Memory B cell (primary cell): ENCODE results near the gene TAF1D.
A peak's percentile ranks its signal among the peaks of the same experiment; 100 is the strongest.

Experiments
- ATAC-seq: fragments of 150-1000 bp; cut with Tn5 transposase; 2 replicates; pipeline ENCODE4 v1.10.0; 2021; ENCODE audit warnings: low read depth, mild to moderate bottlenecking, moderate library complexity
- DNase-seq, 2 donors: peaks; one replicate each; pipeline ENCODE4 v3.0.0; 2022; ENCODE audit warnings: low spot score in 2 of 2
- H3K27ac Mint-ChIP-seq: one replicate; pipeline ENCODE4 v1.8.0; 2022; ENCODE audit warnings: mild to moderate bottlenecking, moderate library complexity, mixed read lengths
- H3K27me3 Mint-ChIP-seq: one replicate; pipeline ENCODE4 v1.8.0; 2022; ENCODE audit warnings: mixed read lengths
- H3K36me3 Mint-ChIP-seq: one replicate; pipeline ENCODE4 v1.8.0; 2022; ENCODE audit warnings: mild to moderate bottlenecking, mixed read lengths
- H3K4me1 Mint-ChIP-seq: one replicate; pipeline ENCODE4 v1.8.0; 2022; ENCODE audit warnings: mixed read lengths
- H3K4me3 Mint-ChIP-seq: one replicate; pipeline ENCODE4 v1.8.0; 2022; ENCODE audit warnings: mild to moderate bottlenecking, moderate library complexity, mixed read lengths
- H3K9me3 Mint-ChIP-seq: one replicate; pipeline ENCODE4 v1.8.0; 2022; ENCODE audit warnings: mixed read lengths

TAF1D gene

GRCh38 chr11:93740031-93740729 lies 1.1 kb downstream of the TAF1D start:
- Mint-ChIP-seq H3K4me1 (peaks cover 30% of the 10 kb centered on the region), H3K4me3 (peak overlapping the region; percentile 98), H3K27ac (peak overlapping the region; percentile 98), H3K36me3 (peaks cover 30% of the 10 kb centered on the region), H3K9me3 (no peaks in the 10 kb centered on the region), H3K27me3 (no peaks in the 10 kb centered on the region)
- no peak for DNase-seq
- ATAC-seq = no peak

- peak overlapping the region; percentile 98 for H3K27ac Mint-ChIP-seq
- peaks cover 30% of the 10 kb centered on the region for H3K4me1 Mint-ChIP-seq
- H3K9me3 Mint-ChIP-seq = no peaks in the 10 kb centered on the region
- peaks cover 33% of the 10 kb centered on the region for H3K36me3 Mint-ChIP-seq
- peak overlapping the region; percentile 85 for H3K4me3 Mint-ChIP-seq
- H3K27me3 Mint-ChIP-seq = no peaks in the 10 kb centered on the region
- ATAC-seq (no peak), DNase-seq (no peak)
Measured at GRCh38 chr11:93738647-93739081, 2.6 kb downstream of the TAF1D start.

- no peak for ATAC-seq
- peak overlapping the region; percentile 98 for H3K27ac Mint-ChIP-seq
- H3K9me3 Mint-ChIP-seq = no peaks in the 10 kb centered on the region
- peaks cover 33% of the 10 kb centered on the region for H3K36me3 Mint-ChIP-seq
- peaks cover 30% of the 10 kb centered on the region for H3K4me1 Mint-ChIP-seq
- H3K27me3 Mint-ChIP-seq = no peaks in the 10 kb centered on the region
- peak overlapping the region; percentile 63 for H3K4me3 Mint-ChIP-seq
- DNase-seq = no peak
Measured at GRCh38 chr11:93737904-93738612, 3.2 kb downstream of the TAF1D start.

GRCh38 chr11:93736129-93736528 lies 5.2 kb downstream of the TAF1D start:
- ATAC-seq (no peak), DNase-seq (no peak)
- no peaks in the 10 kb centered on the region for H3K9me3 Mint-ChIP-seq
- no peaks in the 10 kb centered on the region for H3K27me3 Mint-ChIP-seq
- H3K4me3 Mint-ChIP-seq = no peak overlapping the region
- H3K36me3 Mint-ChIP-seq = peaks cover 39% of the 10 kb centered on the region
- H3K4me1 Mint-ChIP-seq = peaks cover 30% of the 10 kb centered on the region
- H3K27ac Mint-ChIP-seq = peak overlapping the region; percentile 98

GRCh38 chr11:93735627-93736026 lies 5.7 kb downstream of the TAF1D start:
- H3K9me3 Mint-ChIP-seq = no peaks in the 10 kb centered on the region
- peak overlapping the region; percentile 98 for H3K27ac Mint-ChIP-seq
- peaks cover 30% of the 10 kb centered on the region for H3K4me1 Mint-ChIP-seq
- DNase-seq (no peak), ATAC-seq (no peak)
- H3K4me3 Mint-ChIP-seq = no peak overlapping the region
- H3K36me3 Mint-ChIP-seq = peaks cover 39% of the 10 kb centered on the region
- H3K27me3 Mint-ChIP-seq = no peaks in the 10 kb centered on the region

- H3K36me3 Mint-ChIP-seq = peaks cover 37% of the 10 kb centered on the region
- DNase-seq (no peak), ATAC-seq (no peak)
- peak overlapping the region; percentile 63 for H3K27ac Mint-ChIP-seq
- peaks cover 25% of the 10 kb centered on the region for H3K4me1 Mint-ChIP-seq
- no peak overlapping the region for H3K4me3 Mint-ChIP-seq
- no peaks in the 10 kb centered on the region for H3K9me3 Mint-ChIP-seq
- H3K27me3 Mint-ChIP-seq = no peaks in the 10 kb centered on the region
Measured at GRCh38 chr11:93734427-93735222, 6.7 kb downstream of the TAF1D start.

- H3K36me3 Mint-ChIP-seq = peaks cover 34% of the 10 kb centered on the region
- peaks cover 20% of the 10 kb centered on the region for H3K4me1 Mint-ChIP-seq
- ATAC-seq = no peak
- no peaks in the 10 kb centered on the region for H3K27me3 Mint-ChIP-seq
- no peak for DNase-seq
- peak overlapping the region; percentile 50 for H3K27ac Mint-ChIP-seq
- no peaks in the 10 kb centered on the region for H3K9me3 Mint-ChIP-seq
- H3K4me3 Mint-ChIP-seq = no peak overlapping the region
Measured at GRCh38 chr11:93733474-93733873, 7.8 kb downstream of the TAF1D start.

- peaks cover 15% of the 10 kb centered on the region for H3K4me1 Mint-ChIP-seq
- peak overlapping the region; percentile 60 for H3K27ac Mint-ChIP-seq
- H3K9me3 Mint-ChIP-seq = no peaks in the 10 kb centered on the region
- no peak overlapping the region for H3K4me3 Mint-ChIP-seq
- no peaks in the 10 kb centered on the region for H3K27me3 Mint-ChIP-seq
- H3K36me3 Mint-ChIP-seq = peaks cover 31% of the 10 kb centered on the region
- no peak for ATAC-seq
- DNase-seq = no peak
Measured at GRCh38 chr11:93732237-93732892, 8.9 kb downstream of the TAF1D start.

GRCh38 chr11:93730108-93731107 lies 10.9 kb downstream of the TAF1D start:
- no peaks in the 10 kb centered on the region for H3K27me3 Mint-ChIP-seq

GRCh38 chr11:93729129-93729616 lies 12.1 kb downstream of the TAF1D start:
- Mint-ChIP-seq H3K27ac (peak overlapping the region; percentile 45), H3K9me3 (no peaks in the 10 kb centered on the region), H3K4me3 (no peak overlapping the region), H3K36me3 (peaks cover 22% of the 10 kb centered on the region), H3K27me3 (no peaks in the 10 kb centered on the region), H3K4me1 (peaks cover 4% of the 10 kb centered on the region)
- DNase-seq (no peak), ATAC-seq (no peak)

More at GRCh38 chr11:93730108-93731107, 10.9 kb downstream of the TAF1D start:
- H3K9me3 Mint-ChIP-seq = no peaks in the 10 kb centered on the region
- peaks cover 28% of the 10 kb centered on the region for H3K36me3 Mint-ChIP-seq
- H3K27ac Mint-ChIP-seq = peak overlapping the region; percentile 45
- H3K4me1 Mint-ChIP-seq = peaks cover 10% of the 10 kb centered on the region
- DNase-seq (no peak), ATAC-seq (no peak)
- no peak overlapping the region for H3K4me3 Mint-ChIP-seq

- no peak for DNase-seq
- H3K9me3 Mint-ChIP-seq = no peaks in the 10 kb centered on the region
- no peak overlapping the region for H3K4me3 Mint-ChIP-seq
- no peak for ATAC-seq
- H3K27me3 Mint-ChIP-seq = no peaks in the 10 kb centered on the region
- peak overlapping the region; percentile 79 for H3K27ac Mint-ChIP-seq
- peaks cover 4% of the 10 kb centered on the region for H3K4me1 Mint-ChIP-seq
- peaks cover 22% of the 10 kb centered on the region for H3K36me3 Mint-ChIP-seq
Measured at GRCh38 chr11:93728792-93729128, 12.5 kb downstream of the TAF1D start.

- peak overlapping the region; percentile 79 for H3K27ac Mint-ChIP-seq
- no peak for ATAC-seq
- peaks cover 22% of the 10 kb centered on the region for H3K36me3 Mint-ChIP-seq
Measured at GRCh38 chr11:93727985-93728791, 13.1 kb downstream of the TAF1D start.

More at GRCh38 chr11:93727985-93728791, 13.1 kb downstream of the TAF1D start:
- no peak for DNase-seq
- Mint-ChIP-seq H3K27me3 (no peaks in the 10 kb centered on the region), H3K9me3 (no peaks in the 10 kb centered on the region), H3K4me3 (no peak overlapping the region), H3K4me1 (peaks cover 4% of the 10 kb centered on the region)
